WTC11 (cell line): Measurements from ENCODE around the gene ZNF521.

ENCODE experiments used
- JUN ChIP-seq: sonication (generic); formaldehyde crosslinking; IDR thresholded peaks from 2 replicates; pipeline ENCODE4 v1.8.0; 2023; ENCODE audit warnings: mild to moderate bottlenecking, missing genetic modification reagents
- NFE2L1 ChIP-seq: sonication (generic); formaldehyde crosslinking; IDR thresholded peaks from 2 replicates; pipeline ENCODE4 v1.8.1; 2023; ENCODE audit warnings: missing genetic modification reagents
- SOX15 ChIP-seq: fragments of 250-450 bp; sonication (Bioruptor Pico); IDR thresholded peaks from 2 replicates; pipeline ENCODE4 v1.9.0; 2021; ENCODE audit warnings: mild to moderate bottlenecking
- TCF7 ChIP-seq: sonication (generic); formaldehyde crosslinking; IDR thresholded peaks from 2 replicates; pipeline ENCODE4 v1.8.0; 2022; ENCODE audit warnings: mild to moderate bottlenecking, low read depth, missing genetic modification reagents, moderate library complexity
- ZNF263 ChIP-seq: sonication (generic); formaldehyde crosslinking; IDR thresholded peaks from 2 replicates; pipeline ENCODE4 v1.8.1; 2022; ENCODE audit warnings: low read depth, mild to moderate bottlenecking, moderate library complexity, missing genetic modification reagents
- TF ChIP-seq, protein P1 (sequence below): fragments of 200-600 bp; IDR thresholded peaks from 2 replicates; pipeline ENCODE4 v1.8.0; 2022; ENCODE audit warnings: antibody characterized with exemption
- TF ChIP-seq, protein P2 (sequence below): sonication (generic); formaldehyde crosslinking; conservative IDR thresholded peaks from 2 replicates; pipeline ENCODE4 v1.8.1; 2023; ENCODE audit warnings: mild to moderate bottlenecking, low read depth, missing genetic modification reagents, moderate library complexity
- TF ChIP-seq, protein P3 (sequence below): sonication (generic); formaldehyde crosslinking; IDR thresholded peaks from 2 replicates; pipeline ENCODE4 v1.8.1; 2023; ENCODE audit warnings: mild to moderate bottlenecking, missing genetic modification reagents, borderline replicate concordance
- TF ChIP-seq, protein P4 (sequence below): sonication (generic); formaldehyde crosslinking; IDR thresholded peaks from 2 replicates; pipeline ENCODE4 v1.8.0; 2022; ENCODE audit warnings: mild to moderate bottlenecking, missing genetic modification reagents

DNA sequence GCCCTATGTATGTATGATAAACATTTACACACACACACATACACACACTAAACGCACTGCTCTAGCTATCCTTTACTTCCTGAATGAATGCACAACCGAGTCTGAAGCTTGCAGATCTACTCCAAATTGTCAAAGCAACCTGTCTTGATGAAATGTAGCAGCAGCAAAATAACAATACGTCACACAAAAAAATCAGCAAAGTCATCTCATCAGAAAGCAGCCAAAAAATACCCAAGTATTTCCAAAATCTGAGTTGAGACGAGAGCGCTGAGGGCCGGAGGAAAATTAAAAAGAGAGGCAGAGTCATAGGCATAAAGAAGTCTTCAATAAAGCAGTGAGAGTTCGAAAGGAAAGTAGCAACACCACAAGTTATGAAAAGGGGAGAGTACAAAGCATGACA, 67.7 kb downstream of the ZNF521 start:
- TF ChIP-seq, protein P1, sequence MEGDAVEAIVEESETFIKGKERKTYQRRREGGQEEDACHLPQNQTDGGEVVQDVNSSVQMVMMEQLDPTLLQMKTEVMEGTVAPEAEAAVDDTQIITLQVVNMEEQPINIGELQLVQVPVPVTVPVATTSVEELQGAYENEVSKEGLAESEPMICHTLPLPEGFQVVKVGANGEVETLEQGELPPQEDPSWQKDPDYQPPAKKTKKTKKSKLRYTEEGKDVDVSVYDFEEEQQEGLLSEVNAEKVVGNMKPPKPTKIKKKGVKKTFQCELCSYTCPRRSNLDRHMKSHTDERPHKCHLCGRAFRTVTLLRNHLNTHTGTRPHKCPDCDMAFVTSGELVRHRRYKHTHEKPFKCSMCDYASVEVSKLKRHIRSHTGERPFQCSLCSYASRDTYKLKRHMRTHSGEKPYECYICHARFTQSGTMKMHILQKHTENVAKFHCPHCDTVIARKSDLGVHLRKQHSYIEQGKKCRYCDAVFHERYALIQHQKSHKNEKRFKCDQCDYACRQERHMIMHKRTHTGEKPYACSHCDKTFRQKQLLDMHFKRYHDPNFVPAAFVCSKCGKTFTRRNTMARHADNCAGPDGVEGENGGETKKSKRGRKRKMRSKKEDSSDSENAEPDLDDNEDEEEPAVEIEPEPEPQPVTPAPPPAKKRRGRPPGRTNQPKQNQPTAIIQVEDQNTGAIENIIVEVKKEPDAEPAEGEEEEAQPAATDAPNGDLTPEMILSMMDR = no peak
- TF ChIP-seq ZNF263 (no peak), SOX15 (CRISPR knock-in tag) (no peak), JUN (CRISPR knock-in tag) (no peak), NFE2L1 (CRISPR knock-in tag) (no peak), TCF7 (CRISPR knock-in tag) (no peak)
- TF ChIP-seq, protein P2, sequence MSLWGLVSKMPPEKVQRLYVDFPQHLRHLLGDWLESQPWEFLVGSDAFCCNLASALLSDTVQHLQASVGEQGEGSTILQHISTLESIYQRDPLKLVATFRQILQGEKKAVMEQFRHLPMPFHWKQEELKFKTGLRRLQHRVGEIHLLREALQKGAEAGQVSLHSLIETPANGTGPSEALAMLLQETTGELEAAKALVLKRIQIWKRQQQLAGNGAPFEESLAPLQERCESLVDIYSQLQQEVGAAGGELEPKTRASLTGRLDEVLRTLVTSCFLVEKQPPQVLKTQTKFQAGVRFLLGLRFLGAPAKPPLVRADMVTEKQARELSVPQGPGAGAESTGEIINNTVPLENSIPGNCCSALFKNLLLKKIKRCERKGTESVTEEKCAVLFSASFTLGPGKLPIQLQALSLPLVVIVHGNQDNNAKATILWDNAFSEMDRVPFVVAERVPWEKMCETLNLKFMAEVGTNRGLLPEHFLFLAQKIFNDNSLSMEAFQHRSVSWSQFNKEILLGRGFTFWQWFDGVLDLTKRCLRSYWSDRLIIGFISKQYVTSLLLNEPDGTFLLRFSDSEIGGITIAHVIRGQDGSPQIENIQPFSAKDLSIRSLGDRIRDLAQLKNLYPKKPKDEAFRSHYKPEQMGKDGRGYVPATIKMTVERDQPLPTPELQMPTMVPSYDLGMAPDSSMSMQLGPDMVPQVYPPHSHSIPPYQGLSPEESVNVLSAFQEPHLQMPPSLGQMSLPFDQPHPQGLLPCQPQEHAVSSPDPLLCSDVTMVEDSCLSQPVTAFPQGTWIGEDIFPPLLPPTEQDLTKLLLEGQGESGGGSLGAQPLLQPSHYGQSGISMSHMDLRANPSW = no peak
- TF ChIP-seq, protein P3, sequence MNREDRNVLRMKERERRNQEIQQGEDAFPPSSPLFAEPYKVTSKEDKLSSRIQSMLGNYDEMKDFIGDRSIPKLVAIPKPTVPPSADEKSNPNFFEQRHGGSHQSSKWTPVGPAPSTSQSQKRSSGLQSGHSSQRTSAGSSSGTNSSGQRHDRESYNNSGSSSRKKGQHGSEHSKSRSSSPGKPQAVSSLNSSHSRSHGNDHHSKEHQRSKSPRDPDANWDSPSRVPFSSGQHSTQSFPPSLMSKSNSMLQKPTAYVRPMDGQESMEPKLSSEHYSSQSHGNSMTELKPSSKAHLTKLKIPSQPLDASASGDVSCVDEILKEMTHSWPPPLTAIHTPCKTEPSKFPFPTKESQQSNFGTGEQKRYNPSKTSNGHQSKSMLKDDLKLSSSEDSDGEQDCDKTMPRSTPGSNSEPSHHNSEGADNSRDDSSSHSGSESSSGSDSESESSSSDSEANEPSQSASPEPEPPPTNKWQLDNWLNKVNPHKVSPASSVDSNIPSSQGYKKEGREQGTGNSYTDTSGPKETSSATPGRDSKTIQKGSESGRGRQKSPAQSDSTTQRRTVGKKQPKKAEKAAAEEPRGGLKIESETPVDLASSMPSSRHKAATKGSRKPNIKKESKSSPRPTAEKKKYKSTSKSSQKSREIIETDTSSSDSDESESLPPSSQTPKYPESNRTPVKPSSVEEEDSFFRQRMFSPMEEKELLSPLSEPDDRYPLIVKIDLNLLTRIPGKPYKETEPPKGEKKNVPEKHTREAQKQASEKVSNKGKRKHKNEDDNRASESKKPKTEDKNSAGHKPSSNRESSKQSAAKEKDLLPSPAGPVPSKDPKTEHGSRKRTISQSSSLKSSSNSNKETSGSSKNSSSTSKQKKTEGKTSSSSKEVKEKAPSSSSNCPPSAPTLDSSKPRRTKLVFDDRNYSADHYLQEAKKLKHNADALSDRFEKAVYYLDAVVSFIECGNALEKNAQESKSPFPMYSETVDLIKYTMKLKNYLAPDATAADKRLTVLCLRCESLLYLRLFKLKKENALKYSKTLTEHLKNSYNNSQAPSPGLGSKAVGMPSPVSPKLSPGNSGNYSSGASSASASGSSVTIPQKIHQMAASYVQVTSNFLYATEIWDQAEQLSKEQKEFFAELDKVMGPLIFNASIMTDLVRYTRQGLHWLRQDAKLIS (CRISPR knock-in tag) = no peak
- TF ChIP-seq, protein P4, sequence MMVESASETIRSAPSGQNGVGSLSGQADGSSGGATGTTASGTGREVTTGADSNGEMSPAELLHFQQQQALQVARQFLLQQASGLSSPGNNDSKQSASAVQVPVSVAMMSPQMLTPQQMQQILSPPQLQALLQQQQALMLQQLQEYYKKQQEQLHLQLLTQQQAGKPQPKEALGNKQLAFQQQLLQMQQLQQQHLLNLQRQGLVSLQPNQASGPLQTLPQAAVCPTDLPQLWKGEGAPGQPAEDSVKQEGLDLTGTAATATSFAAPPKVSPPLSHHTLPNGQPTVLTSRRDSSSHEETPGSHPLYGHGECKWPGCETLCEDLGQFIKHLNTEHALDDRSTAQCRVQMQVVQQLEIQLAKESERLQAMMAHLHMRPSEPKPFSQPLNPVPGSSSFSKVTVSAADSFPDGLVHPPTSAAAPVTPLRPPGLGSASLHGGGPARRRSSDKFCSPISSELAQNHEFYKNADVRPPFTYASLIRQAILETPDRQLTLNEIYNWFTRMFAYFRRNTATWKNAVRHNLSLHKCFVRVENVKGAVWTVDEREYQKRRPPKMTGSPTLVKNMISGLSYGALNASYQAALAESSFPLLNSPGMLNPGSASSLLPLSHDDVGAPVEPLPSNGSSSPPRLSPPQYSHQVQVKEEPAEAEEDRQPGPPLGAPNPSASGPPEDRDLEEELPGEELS (CRISPR knock-in tag) = no peak
